C1 segment of cervical spinal cord (tissue), 14 donors: ENCODE measurements around the gene RFX2.
"Not testable (repeated sequence)": the region's sequence is repeated elsewhere in the genome, so short reads cannot be mapped to it uniquely, and the experiment has no call there.

ENCODE experiments used
- DNase-seq, 14 donors: peaks; one replicate each; lab custom pipeline; 2025; lab: John Stamatoyannopoulos, UW

The RFX2 gene

DNA sequence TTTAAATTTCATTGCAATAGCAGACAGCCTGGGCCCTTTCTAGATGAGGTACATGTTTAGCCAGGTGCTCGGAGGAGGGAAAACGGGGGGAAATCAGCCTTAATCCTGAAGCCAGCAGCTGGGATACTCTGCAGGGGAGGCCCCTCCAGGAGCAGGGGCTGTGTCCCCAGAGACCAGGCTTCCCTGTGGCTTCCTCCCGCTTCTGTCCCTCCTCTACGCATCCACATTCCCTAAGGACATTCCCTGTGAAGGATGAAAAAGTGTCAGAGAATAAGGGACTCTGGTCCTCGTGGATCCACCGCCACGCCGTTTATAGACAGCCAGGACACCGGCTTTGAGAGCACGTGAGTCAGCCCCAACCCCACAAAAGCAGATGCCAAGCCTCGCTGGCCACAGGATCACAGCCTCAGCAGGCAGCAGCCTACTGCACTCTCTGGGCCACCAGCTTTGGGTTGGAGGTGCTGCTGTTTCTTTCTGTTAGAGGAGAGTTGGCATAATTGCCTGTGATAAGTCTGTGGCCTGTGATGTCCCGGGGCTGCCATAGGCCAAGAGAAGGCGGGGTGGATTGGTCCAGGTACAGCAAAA, 95.7 kb downstream of the RFX2 start:
- DNase-seq, result no peak

DNA sequence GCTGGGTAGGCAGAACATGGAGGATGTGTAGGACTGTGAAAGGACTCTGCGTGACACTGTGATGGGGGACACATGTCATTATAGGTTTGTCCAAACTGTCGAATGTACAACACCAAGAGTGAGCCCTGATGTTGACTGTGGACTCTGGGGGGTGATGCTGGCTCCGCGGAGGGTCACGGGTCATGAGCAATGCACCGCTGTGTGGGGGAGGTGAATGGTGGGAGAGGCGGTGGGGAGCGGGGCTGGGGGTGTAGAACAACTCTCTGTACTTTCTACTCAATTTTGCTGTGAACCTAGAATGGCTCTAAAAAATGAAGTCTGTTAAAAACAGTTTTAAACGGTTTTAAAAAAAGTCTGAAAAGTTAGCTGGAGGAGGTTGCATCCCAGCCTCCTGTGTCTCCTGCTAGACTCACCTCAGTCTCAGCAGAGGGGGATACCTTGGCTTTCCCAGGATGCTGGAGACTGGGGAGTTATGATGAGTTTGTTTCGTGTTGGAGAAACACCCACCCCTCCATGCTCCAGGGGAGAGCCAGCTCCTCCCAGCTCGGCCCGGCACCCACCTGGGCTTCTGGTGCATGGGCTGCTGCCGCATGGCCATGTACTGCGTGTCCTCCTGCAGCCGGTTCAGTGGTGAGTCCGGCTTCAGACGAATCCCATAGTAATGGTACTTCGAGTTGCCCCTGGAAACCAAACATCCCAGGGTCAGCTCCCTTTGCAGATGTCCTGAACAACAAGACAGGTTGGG, 97.7 kb downstream of the RFX2 start:
- no peak for DNase-seq

DNA sequence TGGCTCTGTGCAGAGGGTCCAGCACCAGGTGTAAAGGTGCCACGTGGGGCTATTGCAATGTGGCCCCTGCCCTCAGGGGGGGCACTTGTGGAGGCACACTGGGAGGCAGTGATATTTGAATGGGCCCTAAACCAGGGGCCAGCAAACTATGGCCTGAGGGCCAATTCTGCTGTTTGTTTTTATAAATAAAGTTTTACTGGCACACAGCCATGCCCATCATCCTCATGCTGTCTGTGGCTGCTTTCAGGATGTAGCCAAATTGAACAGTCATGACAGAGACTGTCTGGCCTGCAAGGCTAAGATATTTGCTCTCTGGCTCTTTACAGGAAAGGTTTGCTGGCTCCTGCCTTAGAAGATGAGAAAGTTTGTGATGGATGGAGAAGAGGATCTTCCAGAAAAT, 98.5 kb downstream of the RFX2 start:
- DNase-seq, result no peak

DNA sequence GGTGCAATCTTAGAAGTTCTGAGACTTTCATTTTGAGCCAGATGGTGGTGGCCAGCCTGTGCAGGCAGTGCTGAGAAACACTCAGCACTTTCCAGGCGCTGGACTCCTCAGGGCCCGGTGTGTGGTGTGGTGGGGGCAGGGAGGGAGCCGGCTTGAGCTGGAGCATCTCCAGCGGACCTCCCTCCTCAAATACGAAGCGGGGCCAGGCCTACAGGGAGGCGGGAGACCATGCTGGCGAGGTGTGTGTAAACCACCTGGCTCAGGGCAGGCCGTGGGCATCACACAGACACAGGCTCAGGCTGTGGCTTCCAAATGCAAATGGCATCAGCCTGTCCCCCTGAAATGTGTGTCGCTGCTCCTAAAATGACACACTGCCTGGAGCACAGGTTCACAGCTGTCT, 99.1 kb downstream of the RFX2 start:
- DNase-seq, result no peak

DNA sequence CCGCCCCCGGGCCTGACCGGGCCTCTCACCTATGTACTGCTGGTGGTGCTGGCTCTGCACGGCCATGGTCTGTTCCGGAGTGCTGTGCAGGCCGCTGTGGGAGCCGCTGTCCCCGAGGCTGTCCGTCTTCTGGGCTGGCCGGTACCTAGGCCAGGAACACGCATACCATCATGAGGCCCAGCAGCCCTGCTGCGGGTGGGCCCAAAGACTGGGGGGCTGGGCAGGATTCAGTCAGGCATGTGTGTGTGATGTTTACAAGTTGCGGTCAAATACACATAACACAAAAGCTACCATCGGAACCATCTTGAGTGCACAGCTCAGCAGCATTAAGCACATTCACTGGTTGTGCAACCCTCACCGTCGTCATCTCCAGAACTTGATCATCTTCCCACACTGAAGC, 100.2 kb downstream of the RFX2 start:
- DNase-seq, result no peak

DNA sequence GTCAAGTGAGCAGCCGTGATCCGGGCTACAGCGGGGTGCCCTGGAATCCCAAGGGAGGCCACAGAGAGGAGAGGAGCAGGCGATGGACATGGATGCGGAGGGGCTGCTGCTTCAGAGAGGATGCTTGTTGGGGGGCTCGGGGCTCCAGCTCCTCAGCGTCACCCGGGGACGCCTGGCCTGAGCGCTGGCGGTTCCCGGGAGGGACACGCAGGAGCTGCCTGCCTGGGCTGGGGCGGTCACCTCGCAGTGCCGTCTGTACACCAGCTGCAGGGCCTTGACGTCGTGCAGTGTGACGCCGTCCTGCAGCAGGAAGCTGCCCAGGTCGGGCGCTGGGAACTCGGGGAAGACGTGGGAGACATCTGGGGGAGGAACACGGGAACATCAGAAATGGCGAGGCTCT, 102.4 kb downstream of the RFX2 start:
- DNase-seq, result no peak

DNA sequence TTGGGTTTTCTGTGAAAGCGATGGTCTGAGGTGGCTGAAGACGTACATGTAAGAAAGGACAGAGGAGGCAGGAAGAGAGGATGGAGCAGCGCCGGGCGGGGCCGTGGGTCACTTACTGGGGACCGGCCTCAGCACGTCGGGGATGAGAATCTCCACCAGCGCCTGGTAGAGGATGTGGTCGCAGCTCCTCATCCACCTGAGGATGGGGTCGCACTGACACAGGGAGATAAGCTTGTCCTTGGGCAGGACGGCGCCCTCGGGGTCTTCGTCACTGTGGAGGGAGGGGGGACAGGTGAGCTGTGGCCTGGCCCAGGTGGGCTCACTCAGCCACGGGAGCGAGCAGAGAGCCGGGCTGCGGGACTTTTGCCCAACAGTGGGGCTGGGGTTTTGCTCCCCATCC, 103.4 kb downstream of the RFX2 start:
- DNase-seq, result no peak

DNA sequence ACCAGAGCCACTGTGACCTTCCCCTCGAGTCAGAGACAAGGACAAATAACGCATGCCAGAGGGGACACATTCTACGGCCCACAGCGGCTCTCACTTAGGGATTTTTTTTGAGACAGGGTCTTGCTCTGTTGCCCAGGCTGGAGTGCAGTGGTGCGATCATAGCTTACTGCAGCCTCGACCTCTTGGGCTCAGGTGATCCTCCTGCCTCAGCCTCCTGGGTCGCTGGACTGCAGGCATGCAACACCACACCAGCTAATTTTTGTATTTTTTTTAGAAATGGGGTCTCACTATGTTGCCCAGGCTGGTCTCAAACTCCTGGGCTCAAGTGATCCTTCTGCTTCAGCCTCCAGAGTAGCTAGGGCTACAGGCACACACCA, 104.2 kb downstream of the RFX2 start:
- not testable (repeated sequence) for DNase-seq

DNA sequence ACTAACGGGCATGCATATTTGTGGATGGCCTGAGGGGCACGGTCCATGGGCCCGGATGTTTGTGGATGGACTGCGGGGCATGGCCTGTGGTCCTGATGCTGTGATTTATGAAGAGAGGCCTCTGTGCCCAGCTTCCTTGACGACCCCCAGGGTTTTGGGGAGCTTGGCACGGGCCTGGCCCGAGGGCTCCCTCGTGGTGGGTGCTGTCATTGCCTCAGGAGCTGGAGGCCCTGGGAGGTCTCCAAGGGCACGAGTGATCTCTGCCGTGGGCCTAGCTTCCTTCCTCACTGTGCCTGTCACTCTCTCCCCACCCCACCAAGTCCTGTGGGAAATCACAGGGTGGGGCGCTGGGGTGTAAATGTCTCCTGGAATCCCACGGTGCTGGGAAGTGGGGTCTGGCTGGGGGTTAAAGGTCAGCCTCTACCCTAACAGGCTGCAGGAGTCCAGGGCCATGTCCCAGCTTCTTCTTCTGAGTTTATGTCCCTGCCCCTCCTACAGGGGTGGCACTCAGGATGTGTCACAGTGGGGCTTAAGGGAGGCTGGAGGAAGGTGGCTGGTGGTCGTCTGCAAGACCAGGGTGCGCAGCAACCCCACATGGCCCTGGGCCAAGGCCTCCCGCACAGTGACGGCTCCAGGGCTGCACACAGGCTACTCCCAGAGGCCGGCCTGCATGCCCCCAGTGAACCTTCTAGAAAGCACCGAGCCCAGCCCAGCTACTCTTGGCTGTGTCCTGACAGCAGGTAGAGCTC, 104.8 kb downstream of the RFX2 start:
- DNase-seq, result no peak

DNA sequence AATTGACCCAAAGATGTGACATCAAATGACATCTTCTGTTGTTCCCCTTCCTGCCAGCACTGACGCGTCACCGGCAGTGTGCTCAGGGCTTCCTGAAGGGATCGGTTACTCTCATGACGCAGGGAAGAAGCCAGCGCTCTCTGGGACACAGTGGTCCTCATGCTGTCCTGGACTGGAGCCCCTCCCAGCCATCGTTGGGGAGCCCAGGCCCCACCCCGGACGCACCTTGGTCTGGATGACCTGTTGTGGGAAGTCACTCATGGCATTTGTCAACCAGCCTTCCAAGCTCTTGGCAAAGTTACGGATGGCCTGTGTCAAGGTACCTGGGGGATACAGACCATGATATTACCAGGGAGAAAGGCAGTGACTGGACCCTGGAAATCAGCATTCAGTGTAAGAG, 106.3 kb downstream of the RFX2 start:
- no peak for DNase-seq

DNA sequence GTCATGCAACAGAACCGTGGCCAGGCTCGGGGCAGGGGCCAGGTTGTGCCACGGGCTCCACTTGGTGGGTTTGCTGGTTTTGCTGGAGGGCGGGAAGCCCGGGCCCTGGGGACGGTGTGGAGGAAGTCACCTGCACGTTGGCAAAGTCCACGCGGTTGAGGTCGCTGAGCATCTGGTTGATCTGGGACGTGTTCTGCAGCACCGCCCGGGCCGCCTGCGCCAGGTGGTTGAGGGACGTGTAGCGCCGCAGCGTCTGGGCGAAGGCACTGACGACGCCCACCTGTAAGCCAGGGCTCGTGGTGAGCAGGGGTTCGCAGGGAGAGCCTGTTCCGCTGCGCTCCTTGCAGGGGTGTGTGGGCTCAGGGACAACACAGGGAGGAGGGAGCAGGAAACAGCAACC, 107.7 kb downstream of the RFX2 start:
- DNase-seq, result no peak

DNA sequence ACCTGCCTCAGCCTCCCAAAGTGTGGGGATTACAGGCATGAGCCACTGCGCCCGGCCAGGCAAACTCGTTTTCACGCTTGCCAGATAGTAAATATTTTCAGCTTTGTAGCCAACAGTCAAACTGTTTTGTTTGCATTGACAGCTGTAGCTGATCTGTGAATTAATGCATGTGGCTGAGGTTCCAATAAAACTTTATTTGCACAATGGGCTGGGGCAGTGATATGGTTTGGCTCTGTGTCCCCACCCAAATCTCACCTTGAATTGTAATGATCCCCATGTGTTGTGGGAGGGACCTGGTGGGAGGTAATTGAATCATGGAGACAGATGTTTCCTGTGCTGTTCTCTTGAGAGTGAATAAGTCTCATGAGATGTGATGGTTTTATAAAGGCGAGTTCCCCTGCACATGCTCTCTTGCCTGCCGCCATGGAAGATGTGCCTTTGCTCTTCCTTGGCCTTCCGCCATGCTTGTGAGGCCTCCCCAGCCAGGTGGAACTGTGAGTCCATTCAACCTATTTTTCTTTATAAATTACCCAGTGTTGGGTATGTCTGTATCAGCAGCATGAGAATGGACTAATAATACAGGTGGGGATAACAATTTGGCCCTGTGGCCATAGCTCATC, 110.0 kb downstream of the RFX2 start:
- DNase-seq, result no peak

DNA sequence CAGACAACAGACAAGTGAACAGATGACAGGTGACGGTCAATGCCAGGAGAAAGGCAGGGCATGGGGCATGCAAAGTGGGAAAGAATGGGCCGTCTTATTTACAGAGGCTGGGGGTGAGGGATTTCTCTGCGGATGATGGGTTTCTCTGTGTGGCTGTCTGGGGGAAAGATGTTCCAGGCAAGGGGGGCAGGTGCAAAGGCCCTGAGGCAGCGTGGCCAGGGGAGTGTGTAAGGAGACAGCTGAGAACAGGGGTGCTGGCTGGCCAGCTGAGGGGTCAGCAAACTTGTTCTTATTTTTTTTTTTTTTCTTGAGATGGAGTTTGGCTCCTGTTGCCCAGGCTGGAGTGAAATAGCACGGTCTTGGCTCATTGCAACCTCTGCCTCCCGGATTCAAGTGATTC, 110.6 kb downstream of the RFX2 start:
- DNase-seq, result no peak

DNA sequence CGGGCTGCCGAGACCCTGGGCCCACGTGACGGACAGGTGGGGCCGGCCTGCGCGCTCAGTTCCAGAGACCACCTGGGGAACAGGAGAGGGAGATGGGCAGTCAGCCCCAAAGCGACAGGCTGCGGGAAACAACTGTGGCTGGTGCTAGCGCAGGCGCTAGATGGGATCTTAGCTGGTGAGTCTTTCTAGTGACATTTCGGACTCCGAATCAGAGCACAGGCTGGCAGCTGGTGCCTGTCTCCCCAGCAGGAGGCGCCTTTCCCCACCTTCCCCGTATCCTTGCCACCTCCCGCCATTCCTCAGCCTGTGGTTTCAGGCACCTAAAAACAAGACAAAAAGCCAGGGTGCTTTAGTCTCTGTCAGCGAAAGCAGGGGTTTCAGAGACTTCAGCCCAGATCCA, 112.9 kb downstream of the RFX2 start:
- no peak for DNase-seq

DNA sequence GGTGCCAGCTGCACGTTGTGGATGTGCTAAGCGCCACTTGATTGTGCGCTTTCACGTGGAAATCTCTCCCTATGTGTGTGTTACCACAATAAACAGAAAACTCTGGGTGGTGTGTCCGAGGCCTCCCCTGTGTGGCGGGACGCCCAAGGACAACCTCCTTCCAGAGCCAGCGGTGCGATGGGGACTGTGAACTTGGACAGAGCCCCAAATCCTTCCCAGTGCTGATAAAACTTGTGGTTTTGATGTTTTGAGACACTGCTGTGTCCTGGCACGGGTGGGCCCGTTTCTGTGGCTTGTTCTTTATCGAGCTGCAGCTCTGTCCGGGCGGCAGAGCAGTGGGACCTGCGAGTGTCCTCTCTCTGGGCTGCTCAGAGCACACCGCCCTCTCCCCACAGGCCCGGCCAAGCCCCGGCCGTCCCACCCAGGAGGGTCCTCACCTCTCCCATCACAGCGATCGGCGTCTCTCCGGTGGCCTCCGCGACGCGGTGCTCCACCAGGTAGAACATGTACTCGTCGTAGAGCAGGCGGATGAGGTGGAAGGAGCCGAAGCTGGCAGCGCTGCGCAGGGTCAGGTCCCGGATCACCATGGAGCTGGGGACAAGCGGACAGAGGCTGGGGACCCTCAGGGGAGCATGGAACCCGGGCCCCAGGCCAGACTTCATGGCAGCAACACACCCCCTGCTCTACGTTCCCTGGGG, 113.5 kb downstream of the RFX2 start:
- no peak for DNase-seq

DNA sequence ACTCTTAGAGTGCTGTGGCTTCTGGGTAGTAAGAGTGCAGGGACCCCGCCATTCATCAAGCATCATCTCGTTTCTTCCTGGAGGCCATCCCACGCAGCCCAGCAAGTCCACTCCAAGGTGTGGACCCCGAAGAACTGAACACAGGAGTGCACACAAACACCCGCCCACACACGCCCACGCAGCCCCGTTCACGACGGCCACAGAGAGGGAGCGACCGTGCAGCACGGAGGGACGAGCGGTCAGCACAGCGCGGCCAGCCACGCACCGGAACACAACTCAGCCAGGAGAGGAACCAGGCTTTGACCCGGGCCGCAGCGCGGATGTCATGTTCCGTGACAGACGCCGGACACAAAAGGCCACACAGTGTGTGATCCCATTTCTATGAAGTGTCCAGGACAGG, 114.2 kb downstream of the RFX2 start:
- no peak for DNase-seq

DNA sequence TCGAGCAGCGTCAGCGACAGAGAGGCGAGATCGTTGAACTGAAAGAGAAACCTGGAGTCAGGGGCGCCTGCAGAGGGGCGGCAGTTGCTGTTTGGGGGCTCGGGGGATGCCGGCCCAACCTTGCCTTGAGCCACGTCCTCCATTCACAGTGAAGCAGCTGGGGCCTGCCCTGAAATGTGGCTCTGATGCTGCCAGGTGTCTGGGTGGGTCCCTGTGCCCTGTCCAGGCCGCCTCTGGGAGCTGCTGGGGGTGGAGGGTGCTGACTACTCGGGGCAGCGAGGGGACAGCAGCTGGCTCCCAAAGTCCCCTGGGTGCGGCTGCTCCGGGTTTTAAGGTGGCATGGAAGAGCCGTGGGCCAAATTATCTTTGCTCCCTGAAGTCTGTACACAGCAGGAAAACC, 114.7 kb downstream of the RFX2 start:
- DNase-seq, result no peak

DNA sequence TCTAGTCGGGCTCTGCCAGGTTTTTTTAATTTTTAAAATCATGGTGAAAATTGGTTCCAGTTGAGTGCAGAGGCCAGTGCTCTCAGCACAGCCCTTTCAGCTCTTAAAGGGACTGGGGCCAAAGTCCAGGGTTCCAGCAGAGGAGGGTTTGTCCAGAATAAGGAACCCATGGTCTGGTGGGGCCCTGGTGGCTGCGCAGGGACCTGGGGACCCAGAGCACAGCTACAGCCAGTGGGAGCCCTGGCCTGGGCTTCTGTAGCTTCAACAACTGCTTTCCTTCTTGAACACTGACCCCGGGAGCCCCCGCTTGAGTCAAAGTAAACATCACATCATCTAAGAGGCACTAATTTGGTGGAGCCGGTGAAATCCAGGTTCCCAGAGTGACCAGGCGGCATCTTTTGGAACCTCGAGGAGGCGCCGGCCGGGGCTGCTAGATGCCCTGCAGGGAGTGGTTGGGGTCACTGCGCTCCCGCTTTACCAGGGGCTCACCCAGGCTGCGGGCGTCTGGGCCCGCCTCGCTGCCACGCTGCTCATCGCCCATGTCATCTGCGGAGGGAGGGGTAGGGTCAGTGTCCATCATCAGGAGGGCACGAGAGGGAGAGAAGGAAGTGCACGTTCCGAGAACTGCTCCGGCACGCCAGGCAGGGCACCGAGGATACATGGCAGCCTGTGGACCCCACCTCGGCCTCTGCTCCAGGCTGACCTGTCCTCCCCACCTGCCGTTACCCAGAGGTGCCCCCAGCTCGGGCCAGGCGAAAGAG, 115.7 kb downstream of the RFX2 start:
- no peak for DNase-seq

DNA sequence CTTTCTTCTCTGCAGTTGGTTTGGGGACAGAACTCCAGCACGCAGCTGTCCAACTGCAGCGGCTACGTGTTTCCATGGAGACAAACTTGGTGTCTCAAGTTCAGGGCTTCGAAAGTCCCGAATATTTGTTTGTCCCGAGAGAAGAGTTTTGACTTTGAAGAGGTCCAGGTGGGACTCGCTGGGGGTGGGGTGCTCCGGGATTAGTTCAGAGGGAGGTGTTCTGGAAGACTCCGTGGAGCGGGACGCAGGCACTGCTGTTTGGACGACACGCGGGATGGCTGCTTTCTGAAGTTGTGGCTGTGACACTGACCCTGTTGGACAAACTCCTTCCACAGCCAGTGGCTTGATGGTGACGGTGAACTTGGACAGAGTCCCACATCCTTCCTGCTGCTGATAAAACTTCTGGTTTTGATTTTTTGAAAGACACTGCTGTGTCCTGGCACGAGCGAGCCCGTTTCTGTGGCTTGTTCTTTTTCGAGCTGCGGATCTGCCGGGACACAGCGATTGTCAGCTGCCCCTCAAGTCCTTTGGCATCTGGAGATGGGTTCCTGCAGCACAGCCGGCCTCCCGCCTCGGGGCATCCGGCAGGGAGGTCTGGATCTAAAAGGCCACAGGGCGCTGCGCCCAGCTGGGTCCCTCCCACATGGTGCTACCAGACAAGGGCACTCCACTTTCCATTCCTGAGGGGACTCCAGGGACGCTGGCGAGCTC, 116.5 kb downstream of the RFX2 start:
- peak in 1 of 14 donors; percentile 3 for DNase-seq

DNA sequence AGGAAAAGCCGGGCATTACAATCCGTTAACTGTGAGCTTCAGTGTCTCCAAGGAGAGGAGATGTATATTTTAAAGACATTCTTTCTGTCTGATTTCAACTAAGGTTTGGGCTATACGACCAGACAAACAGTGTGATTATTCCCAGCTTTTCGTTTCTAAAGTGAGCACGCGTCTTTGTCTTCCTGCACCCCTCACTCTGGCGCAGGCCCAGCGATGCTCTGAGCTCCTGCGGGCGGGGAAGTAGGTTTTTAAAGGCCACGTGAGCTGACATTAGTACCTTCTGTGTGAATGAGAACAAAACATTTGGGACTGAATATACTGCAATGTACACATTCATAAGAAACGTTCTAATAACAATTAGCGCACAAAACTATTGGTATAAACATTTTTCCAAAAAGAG, 117.1 kb downstream of the RFX2 start:
- no peak for DNase-seq

DNA sequence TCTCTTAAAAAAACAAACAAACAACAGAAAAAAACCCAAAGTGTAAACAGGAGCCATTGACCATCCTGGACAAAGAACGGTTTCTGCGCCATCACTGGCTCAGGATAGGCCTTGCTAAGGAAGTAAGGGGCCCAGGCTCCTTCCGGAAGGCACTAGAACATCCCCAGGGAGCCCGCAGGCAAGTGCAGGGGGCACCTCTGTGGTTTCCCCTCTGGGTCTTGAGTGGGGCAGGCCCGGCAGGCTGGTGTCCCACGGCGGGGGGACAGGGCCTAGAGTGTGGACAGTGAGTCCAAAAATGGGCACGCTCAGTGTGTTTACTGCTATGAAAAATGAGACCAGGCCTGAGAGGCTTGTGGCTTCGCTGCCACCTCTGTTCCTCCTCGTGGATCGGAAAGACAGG, 117.5 kb downstream of the RFX2 start:
- no peak for DNase-seq
